Erythroblast (primary cell): ENCODE results near the gene IGSF3.

Source experiments
- GATA1 ChIP-seq: IDR thresholded peaks from 2 replicates; pipeline ENCODE4 v1.6.1; 2011; ENCODE audit warnings: low read depth, mild to moderate bottlenecking, control low read depth, low read length, moderate library complexity
- POLR2A ChIP-seq: IDR thresholded peaks from 2 replicates; pipeline ENCODE4 v1.6.1; 2011; ENCODE audit warnings: mild to moderate bottlenecking, low read length

DNA sequence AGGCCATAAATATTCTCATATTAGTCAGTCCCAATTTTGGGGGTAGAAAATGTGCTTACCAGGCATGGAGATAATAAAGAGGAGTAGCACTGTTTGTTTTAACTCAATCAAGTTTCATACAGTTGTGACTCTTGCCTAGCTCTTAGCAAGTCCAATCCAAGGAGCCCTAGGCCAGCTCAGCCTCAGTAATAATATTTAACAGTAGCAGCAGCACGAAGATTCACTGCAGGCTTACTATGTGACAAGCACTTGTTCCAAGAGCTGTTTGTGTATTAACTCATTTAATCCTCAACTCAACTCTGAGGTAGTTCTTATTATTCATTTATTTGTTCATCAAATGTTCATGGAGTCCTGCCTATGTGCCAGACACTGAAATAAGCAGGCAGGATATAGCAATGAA is 109.0 kb downstream of the IGSF3 start:
- no peak for TF ChIP-seq POLR2A
- TF ChIP-seq GATA1 = no peak
